Stimulated activated CD4-positive, alpha-beta T cell treated with anti-CD3 and anti-CD28 coated beads, TNF-alpha, amount 100 ng/mL, for 48 hours (primary cell): Measurements from ENCODE around the gene RIC1.
"Not testable (repeated sequence)": the region's sequence is repeated elsewhere in the genome, so short reads cannot be mapped to it uniquely, and the experiment has no call there.

Experiments
- DNase-seq, 3 donors: peaks; one replicate each; pipeline ENCODE4 v3.0.0-alpha.2; 2020; ENCODE audit warnings: low read depth in 3 of 3

RIC1 gene

DNA sequence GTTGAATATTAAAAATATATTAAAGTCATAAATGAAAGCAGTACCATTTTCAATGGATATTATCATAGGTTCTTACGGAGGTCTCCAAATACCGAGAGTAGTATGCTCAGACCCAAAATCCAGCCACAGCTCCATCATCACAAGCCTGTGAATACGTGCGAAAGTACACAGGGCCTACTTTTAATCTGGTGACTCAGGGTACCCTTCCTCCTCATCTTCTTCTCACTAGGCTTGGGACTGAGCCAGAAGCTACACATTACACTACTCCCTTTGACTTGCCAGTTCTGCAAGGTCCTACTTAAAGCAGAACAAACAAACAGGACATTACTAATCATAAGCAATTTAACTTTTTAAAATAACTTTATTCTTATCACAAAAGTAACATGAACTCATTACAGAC is 7.6 kb upstream of the RIC1 start:
- no peak for DNase-seq

DNA sequence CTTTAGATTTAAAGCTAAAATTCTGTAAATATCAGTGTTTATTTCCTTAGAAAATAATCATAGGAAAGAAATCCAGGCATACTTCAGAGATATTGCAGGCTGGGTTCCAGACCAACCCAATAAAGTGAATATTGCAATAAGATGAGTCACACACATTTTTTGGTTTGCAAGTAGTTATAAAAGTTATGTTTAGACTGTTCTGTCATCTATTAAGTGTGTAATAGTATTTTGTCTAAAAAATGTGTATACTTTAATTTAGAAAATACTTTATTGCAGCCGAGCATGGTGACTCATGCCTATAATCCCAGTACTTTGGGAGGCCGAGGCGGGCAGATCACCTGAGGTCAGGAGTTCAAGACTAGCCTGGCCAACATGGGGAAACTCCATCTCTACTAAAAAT is 6.9 kb upstream of the RIC1 start:
- DNase-seq: no peak

DNA sequence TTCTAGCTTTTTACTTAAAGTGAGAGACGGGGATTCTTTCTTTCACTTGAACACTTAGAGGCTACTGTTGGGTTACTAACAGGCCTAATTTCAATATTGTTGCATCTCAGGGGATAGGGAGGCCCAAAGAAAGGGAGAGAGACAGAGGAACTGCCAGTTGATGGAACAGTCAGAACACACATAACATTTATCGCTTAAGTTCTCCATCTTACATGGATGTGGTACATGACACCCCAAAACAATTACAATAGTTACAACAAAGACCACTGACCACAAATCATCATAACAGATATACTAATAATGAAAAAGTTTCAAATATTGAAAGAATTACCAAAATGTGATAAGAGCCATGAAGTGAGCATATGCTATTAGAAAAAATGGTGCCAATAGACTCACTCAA is 4.3 kb upstream of the RIC1 start:
- DNase-seq: no peak

DNA sequence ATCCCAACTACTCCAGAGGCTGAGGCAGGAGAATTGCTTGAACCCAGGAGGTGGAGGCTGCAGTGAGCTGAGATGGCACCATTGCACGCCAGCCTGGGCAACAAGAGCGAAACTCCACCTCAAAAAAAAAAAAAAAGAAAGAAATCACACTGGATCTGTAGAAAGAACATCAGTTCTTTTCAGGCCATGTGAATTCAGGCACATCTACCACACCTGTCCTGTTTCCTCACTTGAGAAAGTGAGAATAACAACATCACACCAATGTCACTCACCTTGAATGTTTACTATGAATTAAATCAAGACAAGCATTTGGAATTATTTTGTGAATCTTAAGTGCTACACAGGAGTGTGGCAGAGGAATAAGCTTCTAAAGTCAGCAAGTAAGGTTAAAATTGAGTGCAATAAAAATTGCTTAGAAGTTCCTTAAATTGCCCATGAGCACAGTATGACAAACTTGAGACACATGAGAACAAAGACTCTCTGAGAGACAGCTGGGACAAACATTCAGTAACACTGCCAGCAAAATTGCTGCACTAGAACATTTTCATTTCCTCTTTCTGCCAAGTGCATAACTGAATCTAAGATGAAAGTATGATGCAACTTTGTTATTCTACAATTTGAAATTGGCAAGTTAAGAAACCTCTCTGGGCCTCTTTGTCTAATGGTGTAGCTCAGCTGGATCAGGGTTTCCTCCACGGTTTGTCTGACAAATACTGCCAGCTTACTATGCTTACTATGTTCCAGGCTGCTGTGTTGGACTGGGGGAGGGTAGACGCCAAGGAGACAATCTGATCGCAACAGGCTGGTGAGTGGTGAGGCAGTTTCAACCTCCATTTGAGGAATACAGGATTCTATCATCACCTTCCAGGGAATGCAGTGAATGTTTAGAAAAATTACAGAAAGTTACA is 1.9 kb upstream of the RIC1 start:
- peak in 1 of 3 donors; percentile 31 for DNase-seq

DNA sequence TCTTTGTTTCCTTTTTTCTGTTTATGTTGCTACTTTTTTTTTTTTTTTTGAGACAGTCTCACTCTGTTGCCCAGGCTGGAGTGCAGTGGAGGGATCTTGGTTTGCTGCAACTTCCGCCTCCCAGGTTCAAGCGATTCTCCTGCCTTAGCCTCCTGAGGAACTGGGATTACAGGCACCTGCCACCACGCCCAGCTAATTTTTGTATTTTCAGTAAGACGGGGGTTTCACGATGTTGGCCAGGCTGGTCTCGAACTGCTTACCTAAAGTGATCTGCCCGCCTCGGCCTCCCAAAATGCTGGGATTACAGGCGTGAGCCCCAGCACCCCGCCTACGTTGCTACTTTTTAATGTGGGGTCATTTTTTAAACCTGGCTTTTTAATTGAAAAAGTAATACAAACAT is 1.2 kb upstream of the RIC1 start:
- not testable (repeated sequence) for DNase-seq

DNA sequence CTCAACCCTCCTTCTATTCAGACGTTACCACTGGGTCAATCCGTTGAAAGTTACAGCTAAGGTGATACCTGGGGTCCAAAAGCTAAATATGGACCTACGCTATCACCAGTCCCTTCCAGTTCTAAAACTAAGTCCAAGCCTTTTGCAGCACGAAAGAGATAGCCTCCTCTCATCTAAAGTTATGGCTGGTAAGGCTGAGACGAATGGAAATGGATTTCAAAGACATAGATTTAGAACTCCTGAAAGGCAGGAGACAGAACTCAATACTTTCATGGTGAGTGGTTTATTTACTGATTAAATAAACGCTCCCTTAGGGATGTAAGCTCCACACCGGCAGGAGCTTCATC is 751 bp upstream of the RIC1 start:
- DNase-seq: no peak

DNA sequence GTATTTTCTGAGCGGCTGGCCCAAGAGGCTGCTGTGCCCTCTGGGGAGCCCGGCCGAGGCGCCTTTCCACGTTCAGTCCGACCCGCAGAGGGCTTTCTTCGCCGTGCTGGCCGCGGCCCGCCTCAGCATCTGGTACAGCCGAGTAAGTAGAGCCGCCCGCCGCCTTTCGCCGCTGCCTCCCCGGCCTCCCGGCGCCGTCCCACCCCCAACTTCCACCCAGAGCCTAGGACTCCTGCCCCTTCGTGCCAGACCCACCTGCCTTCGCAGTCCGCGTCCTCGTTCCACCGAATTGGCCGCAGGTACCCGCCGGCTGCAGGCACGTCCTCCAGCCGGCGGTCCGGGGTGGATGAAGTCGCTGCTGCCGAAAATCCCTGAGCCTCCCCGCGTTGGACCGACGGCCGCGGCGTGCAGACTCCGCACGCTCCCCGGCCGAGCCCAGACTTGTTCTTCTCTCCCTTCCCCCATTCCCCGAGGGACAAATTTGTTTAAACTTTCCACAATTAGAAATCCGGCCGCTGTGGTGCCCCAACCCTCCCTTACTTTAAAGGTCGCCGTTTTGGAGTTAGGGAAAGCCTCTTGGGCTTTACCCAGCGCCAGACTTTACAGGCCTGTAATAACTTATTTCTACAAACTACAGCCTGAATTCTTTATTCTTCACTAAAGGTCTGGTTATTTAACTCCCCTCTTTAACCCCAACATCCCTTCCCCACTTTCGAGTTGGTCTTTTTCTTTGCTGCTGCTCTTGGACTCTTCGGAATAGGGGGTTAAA is 589 bp downstream of the RIC1 start:
- DNase-seq: no peak

DNA sequence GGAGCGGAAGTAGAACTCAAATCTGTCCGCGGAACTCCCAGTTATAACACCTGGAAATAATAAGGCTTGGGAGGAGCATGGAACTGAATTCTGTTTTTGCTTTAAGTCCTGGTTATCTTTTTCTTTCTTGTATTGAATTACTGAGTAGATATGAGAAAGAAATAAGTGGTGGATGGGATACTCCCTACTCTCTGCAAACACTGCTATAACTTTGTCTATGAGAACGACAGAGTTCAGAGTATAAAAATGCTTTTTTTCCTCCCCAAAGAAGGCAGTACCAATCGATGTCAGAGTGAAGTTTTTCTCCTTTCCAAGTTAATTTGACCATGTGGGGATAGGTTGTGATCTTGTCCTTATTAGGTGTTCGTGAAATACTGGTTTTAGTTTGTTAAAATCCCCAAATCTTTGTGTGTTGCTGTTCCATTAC is 1.2 kb downstream of the RIC1 start:
- no peak for DNase-seq

DNA sequence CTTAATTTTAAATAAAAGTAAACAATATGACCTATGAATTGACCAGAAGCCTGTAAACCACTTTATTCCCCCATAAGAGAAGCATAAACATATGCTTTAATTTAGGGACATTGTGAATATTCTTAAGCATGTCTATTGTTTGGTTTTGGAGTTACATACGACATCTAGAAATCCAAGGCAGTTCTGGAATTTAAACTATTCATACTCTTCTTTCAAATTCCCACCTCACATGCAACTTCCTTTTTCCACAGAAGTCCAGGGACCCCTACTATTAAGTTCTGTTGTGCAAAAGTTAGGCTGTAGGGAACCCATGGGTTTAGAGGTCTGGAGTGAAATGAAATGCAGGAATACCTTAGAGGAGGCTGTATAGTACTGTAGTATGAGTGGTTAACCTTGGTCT is 2.1 kb downstream of the RIC1 start:
- DNase-seq: no peak

DNA sequence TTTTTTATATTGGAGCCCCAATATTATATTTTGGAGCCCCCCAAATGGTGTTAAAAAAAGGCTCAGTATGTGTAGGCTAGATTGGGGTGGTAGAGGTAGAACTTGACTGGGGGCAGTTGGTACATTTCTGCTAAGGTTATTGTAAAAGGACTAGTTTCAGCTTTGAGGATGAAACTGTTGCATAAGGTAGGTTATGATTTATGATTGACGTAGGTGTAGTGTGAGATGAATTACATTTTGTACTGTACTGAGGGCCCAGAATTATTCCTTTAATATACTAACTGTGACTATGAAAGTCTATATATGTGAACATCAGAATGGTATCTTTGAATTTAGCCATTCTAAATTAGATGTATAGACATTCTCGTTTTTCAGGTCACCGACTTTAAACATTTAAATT is 3.6 kb downstream of the RIC1 start:
- DNase-seq: no peak

DNA sequence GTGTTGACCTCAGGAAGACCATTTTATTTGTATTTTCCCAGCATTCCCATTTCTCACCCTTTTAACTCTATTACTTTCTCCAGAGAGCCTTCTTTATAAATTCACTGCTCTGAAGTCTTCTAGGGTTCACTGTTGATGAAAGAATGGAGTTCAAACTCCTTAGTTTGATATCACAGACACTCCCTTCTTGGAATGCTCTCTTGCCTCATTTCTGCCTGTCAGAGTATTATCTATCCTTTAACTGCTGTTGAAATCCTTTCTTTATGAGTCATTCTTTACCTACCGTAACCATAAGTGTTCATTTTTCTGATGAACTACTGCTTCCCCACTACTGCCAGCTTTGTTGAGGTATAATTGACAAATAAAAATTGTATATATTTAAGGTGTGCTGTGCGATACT is 4.3 kb downstream of the RIC1 start:
- no peak for DNase-seq

DNA sequence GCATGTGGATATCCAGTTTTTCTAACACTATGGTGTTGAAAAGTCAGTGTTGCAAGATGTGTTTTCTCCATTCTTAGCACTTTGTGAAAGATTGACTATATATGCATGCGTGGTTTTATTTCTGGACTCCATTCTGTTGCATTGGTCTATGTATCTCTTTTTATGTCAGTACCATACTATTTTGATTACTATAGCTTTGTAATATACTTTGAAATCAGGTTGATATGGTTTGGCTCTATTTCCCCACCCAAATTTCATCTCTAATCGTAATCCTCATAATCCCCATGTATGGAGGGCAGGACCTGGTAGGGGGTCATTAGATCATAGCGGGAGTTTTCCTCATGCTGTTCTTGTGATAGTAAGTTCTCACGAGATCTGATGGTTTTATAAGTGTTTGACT is 6.5 kb downstream of the RIC1 start:
- DNase-seq: no peak

DNA sequence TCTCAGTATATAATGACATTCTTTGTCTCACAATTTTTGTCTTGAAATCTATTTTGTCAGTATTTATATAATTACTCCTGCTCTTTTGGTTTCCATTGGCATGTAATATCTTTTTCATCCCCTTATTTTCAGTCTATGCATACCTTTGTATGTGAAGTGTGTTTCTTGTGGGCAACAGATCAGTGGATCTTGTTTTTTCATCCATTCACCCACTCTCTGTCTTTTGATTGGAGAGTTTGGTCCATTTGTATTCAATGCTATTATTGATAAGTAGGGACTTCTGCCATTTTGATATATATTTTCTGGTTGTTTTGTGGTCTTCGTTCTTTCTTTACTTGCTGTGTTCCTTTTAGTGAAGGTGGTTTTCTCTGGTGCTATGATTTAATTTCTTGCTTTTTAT is 10.9 kb downstream of the RIC1 start:
- no peak for DNase-seq

DNA sequence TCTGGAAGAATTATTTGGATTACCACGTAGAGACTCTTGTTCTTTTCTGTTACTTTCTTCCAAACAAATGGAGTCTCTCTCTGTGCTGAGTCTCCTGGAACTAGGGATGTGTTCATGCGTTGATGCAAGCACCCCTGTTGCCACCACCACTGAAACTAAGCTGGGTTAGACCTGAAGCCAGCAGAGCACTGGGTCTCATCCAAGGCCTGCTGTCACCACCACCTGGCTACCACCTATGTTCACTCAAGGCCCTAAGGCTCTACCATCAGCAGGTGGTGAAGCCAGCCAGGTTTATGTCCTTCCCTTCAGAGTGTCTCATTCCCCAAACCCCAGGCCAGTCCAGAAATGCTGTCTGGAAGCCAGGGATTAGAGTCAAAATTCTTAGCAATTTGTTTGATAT is 13.3 kb downstream of the RIC1 start:
- DNase-seq: no peak

DNA sequence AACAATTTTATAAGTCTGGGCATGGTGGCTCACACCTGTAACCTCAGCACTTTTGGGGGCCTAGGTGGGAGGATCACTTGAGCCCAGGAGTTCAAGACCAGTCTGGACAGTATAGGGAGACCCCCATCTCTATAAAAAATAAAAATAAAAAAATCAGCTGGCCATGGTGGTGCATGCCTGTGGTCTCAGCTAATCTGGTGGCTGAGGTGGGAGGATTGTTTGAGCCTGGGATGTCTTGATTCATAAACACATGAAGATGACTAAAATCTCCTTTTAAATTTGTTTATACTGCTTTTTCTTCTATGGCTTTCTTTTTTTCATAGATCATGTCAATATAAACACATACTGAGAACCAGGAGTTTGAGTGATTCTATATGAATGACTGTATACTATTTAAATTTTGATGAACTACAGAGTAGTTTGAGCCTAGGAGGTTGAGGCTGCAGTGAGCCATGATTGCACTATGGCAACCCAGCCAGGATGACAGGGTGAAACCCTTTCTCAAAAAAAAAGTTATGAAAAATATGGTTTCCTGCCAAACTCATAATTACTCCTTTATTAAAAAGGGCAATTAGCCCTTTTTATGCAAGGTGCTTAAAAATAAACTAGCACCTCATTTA is 14.2 kb downstream of the RIC1 start:
- no peak for DNase-seq

DNA sequence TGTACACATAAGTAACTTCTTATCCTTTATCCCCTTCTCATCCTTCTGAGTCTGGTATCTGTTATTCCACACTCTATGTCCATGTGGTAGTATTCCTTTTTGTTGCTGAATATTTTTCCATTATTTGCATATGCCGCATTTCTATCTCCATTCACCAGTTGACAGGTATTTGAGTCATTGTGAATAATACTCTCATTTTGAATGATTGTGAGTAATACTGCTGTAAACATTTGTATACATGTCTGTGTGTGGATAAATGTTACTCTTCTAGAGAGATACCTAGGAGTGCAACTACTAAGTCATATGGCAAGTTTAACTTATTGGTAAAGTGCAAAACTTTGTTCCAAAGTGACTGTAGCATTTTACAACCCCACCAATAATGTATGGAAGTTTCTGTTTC is 15.6 kb downstream of the RIC1 start:
- DNase-seq: no peak

DNA sequence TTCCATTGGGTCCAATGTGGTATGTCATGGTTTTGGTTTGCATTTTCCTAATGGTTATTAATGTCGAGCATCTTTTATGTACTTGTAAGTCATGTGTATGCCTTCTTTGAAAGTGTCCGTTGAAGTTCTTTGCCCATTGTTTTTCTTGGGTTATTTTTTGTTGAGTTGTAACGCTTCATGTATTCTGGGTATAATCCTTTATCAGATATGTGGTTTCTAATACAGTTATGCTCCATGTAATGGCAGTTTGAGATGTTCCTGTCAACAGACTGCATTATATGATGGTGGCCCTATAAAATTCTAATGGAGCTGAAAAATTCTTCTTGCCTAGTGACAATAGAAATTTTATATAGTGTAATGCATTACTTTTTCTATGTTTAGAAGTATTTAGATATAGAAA is 17.2 kb downstream of the RIC1 start:
- DNase-seq: no peak

DNA sequence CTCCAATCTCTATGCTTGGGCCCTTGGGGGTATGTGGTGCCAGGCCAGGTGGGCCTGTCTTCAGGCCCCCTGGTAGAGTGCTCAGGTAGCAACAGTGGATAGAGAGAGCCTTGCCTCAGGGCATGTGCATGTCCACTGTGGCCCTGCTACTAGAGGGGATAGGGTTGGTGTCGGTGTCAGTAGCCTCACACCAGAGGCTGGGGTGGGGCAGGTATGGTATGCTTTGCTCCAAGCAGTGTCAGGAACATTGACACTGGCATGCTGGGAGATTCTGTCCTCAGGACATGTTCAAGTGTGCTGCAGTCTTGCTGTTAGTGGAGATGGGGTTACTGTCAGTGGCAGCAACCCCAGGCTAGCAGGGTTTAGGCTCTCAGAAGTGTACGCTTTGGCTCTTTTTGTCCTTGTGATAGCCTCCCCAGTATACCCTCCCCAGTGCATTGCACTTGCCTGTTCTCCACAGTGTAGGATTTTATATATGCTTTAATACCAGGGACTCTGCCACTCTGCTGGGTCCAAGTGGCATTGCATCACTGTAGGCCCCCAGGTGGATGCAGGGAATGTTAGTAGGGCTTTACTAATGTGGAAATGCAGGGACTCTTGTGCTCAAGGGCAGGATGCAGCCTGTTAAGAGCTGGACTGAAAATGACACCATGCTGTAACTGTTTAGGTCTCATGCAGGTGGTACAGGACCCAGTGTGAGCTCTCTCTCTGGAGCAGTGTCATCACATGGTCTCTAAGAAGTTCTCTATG is 21.6 kb downstream of the RIC1 start:
- DNase-seq: no peak

DNA sequence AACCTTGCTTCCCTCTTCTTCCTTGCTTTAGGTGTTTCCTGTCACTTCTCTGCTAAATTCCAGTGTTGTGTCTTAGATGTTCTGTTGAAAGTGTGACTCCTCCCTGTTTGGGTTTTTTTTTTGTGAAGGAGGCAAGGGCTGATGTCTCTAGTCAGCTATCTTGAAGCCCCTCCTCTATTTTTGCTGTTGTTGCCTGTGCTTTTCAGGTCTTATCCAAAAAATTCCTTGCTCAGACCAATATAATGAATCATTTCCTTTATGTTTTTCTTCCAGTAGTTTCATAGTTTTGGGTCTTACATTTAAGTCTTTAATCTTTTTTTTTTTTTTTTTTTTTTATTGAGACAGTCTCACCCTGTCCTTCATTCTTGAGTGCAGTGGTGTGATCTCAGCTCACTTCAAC is 22.3 kb downstream of the RIC1 start:
- no peak for DNase-seq

DNA sequence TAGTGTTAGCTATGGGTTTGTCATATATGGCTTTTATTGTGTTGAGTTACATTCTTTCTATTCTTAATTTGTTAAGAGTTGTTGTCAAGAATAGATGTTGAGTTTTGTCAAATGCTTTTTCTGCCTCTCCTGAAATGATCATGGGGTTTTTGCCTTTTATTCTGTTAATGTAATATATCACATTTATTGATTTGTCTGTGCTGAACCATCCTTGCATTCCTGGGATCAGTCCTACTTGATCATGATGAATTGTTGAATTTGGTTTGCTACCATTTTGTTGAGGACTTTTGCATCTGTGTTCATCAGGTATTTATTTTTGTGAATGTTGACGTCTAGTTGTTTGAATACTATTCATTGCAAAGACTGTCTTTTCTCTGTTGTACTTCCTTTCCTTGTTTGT is 23.9 kb downstream of the RIC1 start:
- DNase-seq: no peak

DNA sequence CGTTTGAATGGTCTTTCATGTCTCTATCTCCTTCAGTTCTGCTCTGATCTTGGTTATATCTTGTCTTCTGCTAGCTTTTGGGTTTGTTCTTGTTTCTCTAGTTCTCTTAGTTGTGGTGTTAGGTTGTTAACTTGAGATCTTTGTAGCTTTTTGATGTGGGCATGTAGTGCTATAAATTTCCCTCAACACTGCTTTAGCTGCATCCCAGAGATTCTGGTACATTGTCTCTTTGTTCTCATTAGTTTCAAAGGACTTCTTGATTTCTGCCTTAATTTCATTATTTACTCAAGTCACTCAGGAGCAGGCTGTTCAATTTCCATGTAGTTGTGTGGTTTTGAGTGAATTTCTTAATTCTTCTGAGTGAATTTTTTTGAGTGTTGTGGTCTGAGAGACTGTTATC is 33.9 kb downstream of the RIC1 start:
- DNase-seq: not testable (repeated sequence)

DNA sequence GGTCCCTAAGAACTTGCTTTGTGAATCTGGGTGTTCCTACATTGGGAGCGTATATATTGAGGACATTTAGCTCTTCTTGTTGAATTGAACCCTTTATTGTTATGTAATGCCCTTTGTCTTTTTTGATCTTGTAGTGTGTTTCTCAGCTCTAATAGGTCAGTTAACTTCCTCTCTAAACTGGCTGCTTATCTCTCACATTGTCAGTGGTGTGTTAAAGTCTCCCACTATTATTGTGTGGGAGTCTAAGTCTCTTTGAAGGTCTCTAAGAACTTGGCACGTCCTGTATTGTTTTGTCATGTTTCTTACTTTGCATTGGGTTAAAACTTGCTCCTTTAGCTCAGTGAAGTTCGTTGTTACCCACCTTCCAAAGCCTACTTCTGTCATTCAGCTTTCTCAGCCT is 36.2 kb downstream of the RIC1 start:
- DNase-seq: no peak
